Activated B cell treated with CpG ODN at 0.5 μM for 24 hours (primary cell): ENCODE results near the gene PBX1. TPM values are rescaled to one million over a fixed set of nuclear protein-coding genes. Genes with fewer than 3 reads are reported as not detected.

Experiments used
- ATAC-seq: fragments of 200-7000 bp; cut with Tn5 transposase; one replicate; pipeline ENCODE4 v1.10.0; 2021; ENCODE audit warnings: low read depth, mild to moderate bottlenecking, moderate library complexity
- CTCF ChIA-PET: fragments of 350-600 bp; sonication (Branson Sonifier 250); formaldehyde crosslinking; loops from one replicate; lab custom pipeline; 2021; ENCODE audit warnings: antibody characterized with exemption; lab: Charles Lee
- POLR2A ChIA-PET: fragments of 350-600 bp; sonication (Branson Sonifier 250); formaldehyde crosslinking; loops from one replicate; lab custom pipeline; 2021; ENCODE audit warnings: antibody characterized with exemption; lab: Charles Lee
- DNase-seq: peaks from one replicate; pipeline ENCODE4 v3.0.0; 2022
- H3K27ac Mint-ChIP-seq: one replicate; pipeline ENCODE4 v1.8.0; 2020; ENCODE audit warnings: mixed read lengths
- H3K27me3 Mint-ChIP-seq: one replicate; pipeline ENCODE4 v1.8.0; 2021; ENCODE audit warnings: mixed read lengths
- H3K36me3 Mint-ChIP-seq: one replicate; pipeline ENCODE4 v1.8.0; 2021; ENCODE audit warnings: low read depth, mixed read lengths
- H3K4me1 Mint-ChIP-seq: one replicate; pipeline ENCODE4 v1.8.0; 2021; ENCODE audit warnings: mixed read lengths
- H3K4me3 Mint-ChIP-seq: one replicate; pipeline ENCODE4 v1.8.0; 2020; ENCODE audit warnings: mild to moderate bottlenecking, mixed read lengths
- H3K9me3 Mint-ChIP-seq: one replicate; pipeline ENCODE4 v1.8.0; 2020; ENCODE audit warnings: mixed read lengths
- intact Hi-C: fragments of 100-400 bp; cut with micrococcal nuclease; formaldehyde crosslinking; loops from one replicate; pipeline ENCODE4 v1.15.1; 2024
- total RNA-seq: library from RNA; stranded (reverse); gene quantifications from 2 replicates; pipeline ENCODE4 v1.2.3, GENCODE V29; 2022
- TF ChIP-seq, protein P1 (sequence below): fragments of 200-600 bp; IDR thresholded peaks from one replicate; pipeline ENCODE4 v1.8.0; 2022; ENCODE audit warnings: antibody characterized with exemption, mild to moderate bottlenecking

Gene PBX1
- total RNA-seq, 1 donor from 2014 or later: not detected

DNA sequence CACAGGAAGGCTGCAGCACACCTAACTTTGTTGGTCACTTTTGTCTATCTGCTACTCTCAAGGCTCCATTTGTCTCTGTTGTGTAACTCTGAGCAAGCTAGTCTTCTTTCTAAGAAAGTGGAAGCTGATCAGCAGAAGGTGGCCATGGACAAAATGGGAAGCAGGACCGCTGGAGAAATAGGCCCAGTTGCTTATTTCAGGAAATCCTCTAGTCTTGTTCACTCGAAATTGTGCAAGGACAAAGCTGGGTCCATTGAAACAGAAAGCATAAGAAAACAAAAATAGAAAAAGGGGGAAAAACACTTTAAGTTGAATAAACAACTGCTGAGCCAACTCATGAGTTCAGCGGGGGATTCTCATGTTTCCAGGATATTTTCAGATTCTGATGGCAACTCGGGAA, 150.1 kb downstream of the PBX1 start:
- no peaks in the 10 kb centered on the region for H3K9me3 Mint-ChIP-seq
- no peaks in the 10 kb centered on the region for H3K36me3 Mint-ChIP-seq
- intact Hi-C loops: no loop called here
- H3K27me3 Mint-ChIP-seq: peaks cover 12% of the 10 kb centered on the region
- TF ChIP-seq, protein P1, sequence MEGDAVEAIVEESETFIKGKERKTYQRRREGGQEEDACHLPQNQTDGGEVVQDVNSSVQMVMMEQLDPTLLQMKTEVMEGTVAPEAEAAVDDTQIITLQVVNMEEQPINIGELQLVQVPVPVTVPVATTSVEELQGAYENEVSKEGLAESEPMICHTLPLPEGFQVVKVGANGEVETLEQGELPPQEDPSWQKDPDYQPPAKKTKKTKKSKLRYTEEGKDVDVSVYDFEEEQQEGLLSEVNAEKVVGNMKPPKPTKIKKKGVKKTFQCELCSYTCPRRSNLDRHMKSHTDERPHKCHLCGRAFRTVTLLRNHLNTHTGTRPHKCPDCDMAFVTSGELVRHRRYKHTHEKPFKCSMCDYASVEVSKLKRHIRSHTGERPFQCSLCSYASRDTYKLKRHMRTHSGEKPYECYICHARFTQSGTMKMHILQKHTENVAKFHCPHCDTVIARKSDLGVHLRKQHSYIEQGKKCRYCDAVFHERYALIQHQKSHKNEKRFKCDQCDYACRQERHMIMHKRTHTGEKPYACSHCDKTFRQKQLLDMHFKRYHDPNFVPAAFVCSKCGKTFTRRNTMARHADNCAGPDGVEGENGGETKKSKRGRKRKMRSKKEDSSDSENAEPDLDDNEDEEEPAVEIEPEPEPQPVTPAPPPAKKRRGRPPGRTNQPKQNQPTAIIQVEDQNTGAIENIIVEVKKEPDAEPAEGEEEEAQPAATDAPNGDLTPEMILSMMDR: no peak
- CTCF ChIA-PET: no interaction called here
- no peak overlapping the region for H3K4me3 Mint-ChIP-seq
- no peaks in the 10 kb centered on the region for H3K4me1 Mint-ChIP-seq
- POLR2A ChIA-PET: no interaction called here
- no peak for DNase-seq
- no peak overlapping the region for H3K27ac Mint-ChIP-seq
- ATAC-seq: no peak

DNA sequence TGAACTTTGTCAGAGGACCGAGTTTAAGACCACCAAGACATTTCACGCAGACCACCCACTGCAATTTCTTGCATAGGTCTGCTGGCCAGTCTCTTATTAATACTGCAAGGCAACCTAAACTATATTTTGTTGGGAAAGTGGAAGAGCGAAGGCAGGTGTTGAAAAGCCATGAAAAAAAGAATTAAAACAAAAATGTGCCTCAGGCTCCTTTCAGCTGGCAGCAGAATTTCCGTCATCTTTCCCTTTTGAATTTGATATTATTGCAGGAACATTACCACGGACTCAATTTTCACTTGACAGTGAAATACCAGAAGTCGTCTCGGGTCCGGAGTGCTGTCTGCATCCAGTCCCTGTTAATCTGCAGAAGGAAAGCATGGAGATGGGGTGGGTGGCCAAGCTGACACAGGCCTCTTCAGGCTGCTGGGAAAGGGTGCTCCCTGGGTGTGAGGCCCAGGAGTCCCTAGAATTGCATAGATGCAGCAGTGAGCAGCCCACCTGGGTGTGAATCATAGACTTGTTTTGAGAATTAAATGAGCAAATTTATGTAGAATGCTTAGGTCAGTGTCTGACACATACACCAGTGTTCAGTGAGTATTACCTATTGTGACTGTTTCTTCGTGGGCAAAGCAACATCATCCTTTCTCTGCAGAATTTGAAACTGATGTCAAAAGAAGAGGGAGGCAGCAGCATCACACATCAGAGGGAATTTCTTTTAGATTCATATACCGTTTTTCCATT, 150.7 kb downstream of the PBX1 start:
- TF ChIP-seq, protein P1: no peak
- ChIA-PET CTCF (no interaction called here), POLR2A (no interaction called here)
- no peaks in the 10 kb centered on the region for H3K4me1 Mint-ChIP-seq
- DNase-seq: no peak
- H3K36me3 Mint-ChIP-seq: no peaks in the 10 kb centered on the region
- no peak overlapping the region for H3K27ac Mint-ChIP-seq
- H3K27me3 Mint-ChIP-seq: peaks cover 12% of the 10 kb centered on the region
- no peaks in the 10 kb centered on the region for H3K9me3 Mint-ChIP-seq
- ATAC-seq: no peak
- no peak overlapping the region for H3K4me3 Mint-ChIP-seq
- intact Hi-C loops: no loop called here

DNA sequence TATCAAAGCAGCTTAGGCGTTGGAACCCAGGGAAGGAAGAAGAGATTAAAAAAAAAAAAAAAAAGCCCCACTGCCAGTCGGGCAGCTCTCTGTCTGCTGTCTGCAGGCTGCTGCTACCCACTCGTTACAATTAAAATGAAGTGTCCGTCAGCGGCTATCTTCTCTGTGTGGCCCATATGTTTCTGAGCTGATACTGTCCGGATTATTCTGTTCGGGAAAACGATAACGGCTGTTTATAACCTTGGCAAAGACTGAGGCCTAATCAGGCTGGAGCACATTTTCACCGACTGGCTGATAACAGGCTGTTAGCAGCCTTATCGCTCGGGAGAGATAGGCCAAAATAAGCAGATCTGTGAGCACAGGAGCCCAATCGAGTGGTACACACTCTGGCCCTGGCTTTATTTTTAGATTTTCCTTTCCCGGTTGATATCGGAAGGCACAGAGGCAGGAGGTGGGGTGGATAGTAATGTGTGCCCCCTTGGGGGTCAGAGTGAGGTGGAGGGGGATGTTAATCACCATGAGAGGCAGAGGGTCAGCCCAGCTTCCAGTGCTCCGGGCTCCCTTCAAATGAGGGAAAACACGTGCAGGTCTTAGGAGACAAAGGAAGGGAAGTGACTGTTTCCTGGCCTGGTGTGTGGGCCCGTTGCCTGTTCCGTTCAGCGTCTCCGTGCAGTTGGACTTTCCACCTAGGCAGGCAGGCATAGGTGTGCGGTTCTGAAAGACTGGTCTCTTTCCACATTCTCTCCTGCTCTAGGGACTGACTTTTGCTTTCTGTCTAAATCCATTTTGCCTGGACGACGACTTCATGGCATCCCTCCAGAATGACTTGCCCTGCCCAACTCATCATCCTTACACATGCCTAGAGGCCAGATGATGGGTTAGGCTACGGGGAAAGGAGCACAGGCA, 153.4 kb downstream of the PBX1 start:
- intact Hi-C loops: no loop called here
- H3K4me3 Mint-ChIP-seq: no peak overlapping the region
- H3K9me3 Mint-ChIP-seq: peaks cover 5% of the 10 kb centered on the region
- H3K36me3 Mint-ChIP-seq: no peaks in the 10 kb centered on the region
- no peaks in the 10 kb centered on the region for H3K4me1 Mint-ChIP-seq
- ATAC-seq: no peak
- no peak for DNase-seq
- CTCF ChIA-PET: no interaction called here
- POLR2A ChIA-PET: interaction anchor here (0.6 kb wide), 1 partner anchor 16 kb away, joined by 3 read pairs; no protein-coding TSS in a partner anchor
- H3K27ac Mint-ChIP-seq: no peak overlapping the region
- TF ChIP-seq, protein P1: no peak
- peaks cover 10% of the 10 kb centered on the region for H3K27me3 Mint-ChIP-seq

DNA sequence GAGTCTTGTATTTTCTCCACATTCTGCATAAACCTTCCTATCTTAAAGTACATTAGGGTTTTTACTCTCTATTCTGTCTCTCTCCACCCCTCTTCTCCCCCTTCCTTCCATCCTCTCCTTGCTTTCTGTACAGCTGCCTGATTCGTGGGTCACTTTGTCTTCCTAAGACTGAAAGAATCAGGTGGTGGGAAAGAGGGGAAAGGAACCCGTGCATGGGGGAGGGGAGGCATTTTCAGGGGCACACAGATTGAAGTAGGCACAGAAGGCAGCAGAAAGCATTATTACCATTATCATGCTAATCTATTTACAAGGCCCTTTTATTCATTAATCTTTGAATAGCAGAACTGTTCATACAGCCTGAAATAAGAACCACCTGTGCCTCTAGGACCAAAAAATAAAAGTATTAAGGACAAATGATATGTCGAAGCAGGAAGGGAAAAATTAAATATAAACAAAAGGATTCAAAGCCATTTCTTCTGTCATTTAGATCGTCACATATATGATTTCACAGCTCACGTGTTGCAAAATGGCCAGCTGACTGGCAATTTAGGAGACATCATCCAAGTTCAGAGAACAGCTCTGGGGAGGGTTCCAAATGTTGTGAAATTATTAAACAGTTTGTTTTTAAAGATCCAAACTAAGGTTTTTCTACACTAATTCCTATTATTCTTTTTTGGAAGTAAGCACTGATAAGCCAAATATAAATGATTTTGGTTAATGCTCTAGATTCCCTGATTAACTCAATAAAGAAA, 154.6 kb downstream of the PBX1 start:
- H3K9me3 Mint-ChIP-seq: peaks cover 6% of the 10 kb centered on the region
- no peak overlapping the region for H3K27ac Mint-ChIP-seq
- peaks cover 9% of the 10 kb centered on the region for H3K27me3 Mint-ChIP-seq

More for the DNA sequence above, 154.6 kb downstream of the PBX1 start:
- CTCF ChIA-PET: no interaction called here
- intact Hi-C loops: no loop called here
- DNase-seq (no peak), ATAC-seq (no peak)
- Mint-ChIP-seq H3K4me3 (no peak overlapping the region), H3K36me3 (no peaks in the 10 kb centered on the region), H3K4me1 (no peaks in the 10 kb centered on the region)
- TF ChIP-seq, protein P1: no peak
- POLR2A ChIA-PET: no interaction called here
